ENCODE data around the gene SMAD1.
"Not testable (repeated sequence)": the region's sequence is repeated elsewhere in the genome, so short reads cannot be mapped to it uniquely, and the experiment has no call there.

The SMAD1 gene

GRCh38 chr4:145566086-145566708 is 84.5 kb downstream of the SMAD1 start:
- no peak for DNase-seq

DNA sequence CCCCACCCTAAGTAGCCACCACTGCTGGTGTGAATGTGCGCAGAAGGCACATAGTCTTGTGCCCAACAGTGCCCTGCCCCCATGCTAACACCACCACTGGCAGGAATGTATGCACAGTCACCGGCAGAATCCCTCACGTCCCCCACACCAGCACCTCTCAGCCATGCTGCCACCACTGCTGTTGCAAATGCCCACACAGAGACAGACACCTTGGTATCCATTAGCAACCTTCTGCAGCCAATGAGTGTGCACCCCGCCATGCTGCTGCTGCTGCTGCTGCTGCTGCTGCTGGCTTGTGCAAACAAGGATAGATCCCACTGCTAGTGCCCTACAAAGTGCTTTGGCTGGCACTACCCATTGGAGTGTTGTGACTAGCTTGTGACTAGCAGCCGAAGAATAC is 85.1 kb downstream of the SMAD1 start:
- DNase-seq = no peak

DNA sequence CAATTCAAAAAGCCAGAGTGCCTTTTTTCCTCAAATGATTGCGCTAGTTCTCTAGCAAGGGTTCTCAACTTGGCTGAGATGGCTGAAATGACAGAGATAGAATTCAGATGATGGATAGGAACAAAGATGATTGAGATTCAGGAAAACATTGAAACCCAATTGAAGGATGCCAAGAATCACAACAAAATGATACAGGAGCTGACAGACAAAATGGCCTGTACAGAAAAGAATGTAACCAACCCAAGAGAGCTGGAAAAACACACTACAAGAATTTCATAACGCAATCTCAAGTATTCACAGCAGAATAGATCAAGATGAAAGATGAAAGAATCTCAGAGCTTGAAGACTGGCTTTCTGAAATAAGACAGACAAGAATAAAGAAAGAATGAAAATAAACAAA is 85.9 kb downstream of the SMAD1 start:
- no peak for DNase-seq

- not testable (repeated sequence) for DNase-seq
Observed at GRCh38 chr4:145574546-145574945, 92.9 kb downstream of the SMAD1 start.

DNA sequence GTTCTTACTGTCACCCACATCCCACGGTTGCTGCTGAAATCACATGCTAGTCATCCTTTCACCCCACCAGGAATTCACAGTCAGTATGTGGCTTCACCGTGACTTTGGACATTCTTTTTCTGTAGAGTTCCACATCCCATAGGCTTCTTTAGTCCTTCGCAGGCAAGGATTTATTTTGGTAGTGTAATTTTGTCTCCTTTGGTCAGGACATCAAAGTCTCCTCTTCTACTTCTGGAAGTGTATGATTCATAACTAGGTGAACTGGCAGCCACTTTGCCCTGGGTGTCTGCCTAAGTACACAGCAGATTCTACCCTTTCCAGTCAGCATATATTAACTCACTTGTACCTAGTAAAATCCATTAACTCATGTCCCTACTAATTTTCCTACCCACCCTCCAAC is 99.3 kb downstream of the SMAD1 start:
- no peak for DNase-seq

- no peak for DNase-seq
Observed at GRCh38 chr4:145583191-145584055, 101.8 kb downstream of the SMAD1 start.

- DNase-seq = no peak
Observed at GRCh38 chr4:145587088-145587754, 105.6 kb downstream of the SMAD1 start.

GRCh38 chr4:145589381-145589780 is 107.7 kb downstream of the SMAD1 start:
- not testable (repeated sequence) for DNase-seq

DNA sequence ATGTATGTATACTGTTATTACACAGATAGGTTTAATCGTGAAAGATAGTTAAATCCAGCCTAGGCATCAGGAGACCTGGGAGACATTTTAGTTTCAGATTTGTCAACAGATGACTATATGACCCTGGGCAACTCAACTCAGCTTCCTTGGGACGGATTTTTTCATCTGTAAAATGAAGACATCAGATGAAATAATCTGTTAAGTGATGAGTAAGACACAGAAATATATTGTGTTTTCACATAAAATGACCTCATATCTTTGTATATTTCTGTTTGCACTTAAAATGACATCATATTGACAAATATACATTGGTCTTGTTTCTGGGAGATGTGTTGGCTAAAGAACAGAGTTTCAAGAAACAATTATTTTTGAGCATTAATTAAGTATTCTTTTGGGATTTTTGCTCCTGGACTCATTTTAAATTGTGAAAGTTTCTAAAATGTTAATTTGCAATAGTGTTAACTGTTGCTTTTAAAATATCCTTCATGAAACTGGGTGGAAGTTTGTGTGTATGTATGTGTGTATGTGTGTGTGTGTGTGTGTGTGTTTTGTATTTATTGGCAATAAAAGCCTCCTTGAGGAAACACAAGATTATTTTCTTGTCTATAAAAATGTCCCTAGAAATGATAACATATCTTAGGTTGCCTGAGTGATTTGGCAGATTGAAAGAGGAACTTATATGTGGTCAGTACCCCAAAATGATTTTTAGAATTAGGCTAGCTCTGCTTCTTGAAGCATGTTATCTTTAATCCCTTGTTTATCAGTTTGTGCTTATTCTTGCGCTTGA is 108.5 kb downstream of the SMAD1 start:
- DNase-seq = no peak

DNA sequence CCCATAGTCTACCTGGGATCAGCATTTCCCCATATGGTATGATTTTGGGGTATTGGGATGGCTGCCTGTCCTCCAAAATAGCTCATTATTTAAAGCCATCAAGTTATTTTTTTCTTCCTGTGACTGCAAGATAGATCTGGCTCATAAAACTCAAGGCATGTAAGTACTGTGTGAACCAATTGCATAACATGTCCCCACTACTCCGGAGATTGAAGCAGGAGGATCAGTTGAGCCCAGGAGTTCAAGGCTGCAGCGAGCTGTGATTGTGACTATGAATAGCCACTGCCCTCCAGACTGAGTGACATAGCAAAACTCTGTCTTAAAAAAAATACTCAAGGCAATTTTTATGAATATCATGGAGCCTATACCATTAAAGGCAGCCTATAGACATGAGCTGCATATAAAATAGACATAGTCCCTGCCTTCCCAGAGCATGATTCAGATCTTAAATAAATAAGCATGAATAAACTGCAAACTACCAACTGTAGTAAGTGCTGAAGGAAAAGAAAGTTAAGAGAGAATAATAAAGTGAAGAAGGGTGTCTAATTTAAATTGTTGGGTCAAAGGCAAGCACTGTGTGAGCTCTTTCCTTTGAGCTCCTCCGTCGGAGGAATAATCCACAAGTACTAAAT is 120.6 kb downstream of the SMAD1 start:
- no peak for DNase-seq

GRCh38 chr4:145605941-145606340 is 124.3 kb downstream of the SMAD1 start:
- DNase-seq = no peak

Measured in activated naive CD4-positive, alpha-beta T cell treated with Interleukin-2 at 50 U/mL for 16 hours (primary cell).